MM.1S (cell line): ENCODE data around the gene UBE2R2.

Experiments used
- DNase-seq: peaks from one replicate; pipeline ENCODE4 v3.0.0-alpha.2; 2015
- H2AFZ ChIP-seq: fragments of 300-600 bp; sonication (generic); 2 replicates; pipeline ENCODE4 v1.6.0; 2016; ENCODE audit warnings: antibody characterized with exemption, low read length
- H3F3A ChIP-seq: fragments of 300-600 bp; sonication (generic); 2 replicates; pipeline ENCODE4 v1.6.1; 2016; ENCODE audit warnings: mild to moderate bottlenecking, antibody characterized with exemption, low read length, moderate library complexity, mixed read lengths; ENCODE audit not compliant: insufficient read depth
- H3K27ac ChIP-seq: fragments of 300-600 bp; sonication (generic); 2 replicates; pipeline ENCODE4 v1.5.1; 2016; ENCODE audit warnings: mild to moderate bottlenecking, low read length
- H3K27me3 ChIP-seq: fragments of 300-600 bp; sonication (generic); replicated peaks from 2 replicates; pipeline ENCODE4 v1.6.0; 2016; ENCODE audit warnings: low read length; ENCODE audit not compliant: insufficient read depth
- H3K36me3 ChIP-seq: fragments of 300-600 bp; sonication (generic); replicated peaks from 2 replicates; pipeline ENCODE4 v1.6.1; 2016; ENCODE audit warnings: mild to moderate bottlenecking, low read length, mixed read lengths; ENCODE audit not compliant: insufficient read depth
- H3K4me1 ChIP-seq: fragments of 300-600 bp; sonication (generic); 2 replicates; pipeline ENCODE4 v1.6.1; 2016; ENCODE audit warnings: low read length, mixed read lengths
- H3K4me2 ChIP-seq: fragments of 300-600 bp; sonication (generic); 2 replicates; pipeline ENCODE4 v1.6.0; 2016; ENCODE audit warnings: low read depth, low read length
- H3K4me3 ChIP-seq: fragments of 300-600 bp; sonication (generic); 2 replicates; pipeline ENCODE4 v1.5.1; 2016; ENCODE audit warnings: low read length, mixed read lengths
- H3K79me2 ChIP-seq: fragments of 300-600 bp; sonication (generic); 2 replicates; pipeline ENCODE4 v1.6.1; 2016; ENCODE audit warnings: mixed run types, low read length, mixed read lengths
- H3K9ac ChIP-seq: fragments of 300-600 bp; sonication (generic); 2 replicates; pipeline ENCODE4 v1.6.1; 2016; ENCODE audit warnings: low read length, mixed read lengths
- H3K9me2 ChIP-seq: fragments of 300-600 bp; sonication (generic); replicated peaks from 2 replicates; pipeline ENCODE4 v1.6.1; 2016; ENCODE audit warnings: mild to moderate bottlenecking, low read length, mixed read lengths; ENCODE audit not compliant: insufficient read depth
- H3K9me3 ChIP-seq: fragments of 300-600 bp; sonication (generic); replicated peaks from 2 replicates; pipeline ENCODE4 v1.6.1; 2016; ENCODE audit warnings: mild to moderate bottlenecking, low read length, mixed read lengths; ENCODE audit not compliant: insufficient read depth
- H4K20me1 ChIP-seq: fragments of 300-600 bp; sonication (generic); 2 replicates; pipeline ENCODE4 v1.6.1; 2016; ENCODE audit warnings: mild to moderate bottlenecking, low read length, moderate library complexity, mixed read lengths; ENCODE audit not compliant: insufficient read depth
- EZH2 ChIP-seq: fragments of 300-600 bp; sonication (generic); optimal IDR thresholded peaks from 2 replicates; pipeline ENCODE3; 2017; ENCODE audit warnings: low read depth, mild to moderate bottlenecking, antibody characterized with exemption, low read length, mixed read lengths
- EZH2phosphoT487 ChIP-seq: fragments of 300-600 bp; sonication (generic); IDR thresholded peaks from 2 replicates; pipeline ENCODE4 v1.6.1; 2018; ENCODE audit warnings: antibody characterized with exemption, low read length
- TF ChIP-seq, protein P1 (sequence below): fragments of 300-600 bp; sonication (generic); IDR thresholded peaks from 2 replicates; pipeline ENCODE4 v1.5.1; 2016; ENCODE audit warnings: antibody characterized with exemption, low read length, mixed read lengths

UBE2R2 gene

DNA sequence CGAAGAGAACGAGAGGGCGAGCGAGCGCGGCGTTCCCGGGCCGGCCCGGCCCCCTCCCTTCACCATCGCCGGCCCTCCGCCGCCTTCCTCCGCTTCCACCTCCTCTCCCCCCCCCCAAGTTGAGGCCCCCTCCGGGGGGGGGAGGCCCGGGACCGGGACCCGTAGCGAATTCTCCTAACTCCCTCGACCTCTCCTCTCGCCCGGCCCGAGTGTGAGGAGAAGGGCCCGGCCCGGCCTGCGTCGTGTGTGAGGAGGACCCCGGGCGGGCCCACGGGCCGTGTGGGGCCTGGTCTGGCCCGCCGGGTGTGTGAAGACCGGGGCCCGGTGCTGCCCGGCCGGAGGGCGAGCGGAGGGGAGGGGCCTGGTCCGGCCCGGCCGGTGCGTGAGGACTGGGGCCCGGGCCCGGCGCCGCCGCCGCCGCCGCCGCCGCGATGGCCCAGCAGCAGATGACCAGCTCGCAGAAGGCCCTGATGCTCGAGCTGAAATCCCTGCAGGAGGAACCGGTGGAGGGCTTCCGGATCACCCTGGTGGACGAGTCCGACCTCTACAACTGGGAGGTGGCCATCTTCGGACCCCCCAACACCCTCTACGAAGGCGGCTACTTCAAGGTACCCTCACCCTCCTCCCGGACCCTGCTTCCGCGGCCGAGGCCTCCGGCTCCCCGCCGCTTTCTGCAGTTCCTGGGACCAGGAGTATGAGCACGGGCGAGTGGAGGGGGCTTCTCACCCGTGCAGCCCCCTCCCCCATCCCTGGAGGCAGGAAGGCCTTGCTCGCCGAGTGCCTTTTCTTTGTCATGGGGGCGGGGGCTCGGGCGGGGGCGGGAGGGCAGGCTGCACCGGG lies 587 bp downstream of the UBE2R2 start:
- Histone ChIP-seq H3K27ac (peak overlapping the region; percentile 61; the same call in 1 of the 2 replicates), H3K36me3 (no peaks in the 10 kb centered on the region), H3K4me3 (peak overlapping the region; percentile 98), H3K9ac (peak overlapping the region; percentile 92), H3K27me3 (no peaks in the 10 kb centered on the region), H3K4me1 (peaks cover 17% of the 10 kb centered on the region), H3K9me3 (no peaks in the 10 kb centered on the region), H3K9me2 (no peaks in the 10 kb centered on the region), H3K79me2 (peaks cover 53% of the 10 kb centered on the region), H3K4me2 (peak overlapping the region; percentile 66), H4K20me1 (no peaks in the 10 kb centered on the region), H3F3A (peaks cover 6% of the 10 kb centered on the region), H2AFZ (peak overlapping the region; percentile 78)
- DNase-seq = peak; percentile 50
- no peak for TF ChIP-seq EZH2
- TF ChIP-seq, protein P1, sequence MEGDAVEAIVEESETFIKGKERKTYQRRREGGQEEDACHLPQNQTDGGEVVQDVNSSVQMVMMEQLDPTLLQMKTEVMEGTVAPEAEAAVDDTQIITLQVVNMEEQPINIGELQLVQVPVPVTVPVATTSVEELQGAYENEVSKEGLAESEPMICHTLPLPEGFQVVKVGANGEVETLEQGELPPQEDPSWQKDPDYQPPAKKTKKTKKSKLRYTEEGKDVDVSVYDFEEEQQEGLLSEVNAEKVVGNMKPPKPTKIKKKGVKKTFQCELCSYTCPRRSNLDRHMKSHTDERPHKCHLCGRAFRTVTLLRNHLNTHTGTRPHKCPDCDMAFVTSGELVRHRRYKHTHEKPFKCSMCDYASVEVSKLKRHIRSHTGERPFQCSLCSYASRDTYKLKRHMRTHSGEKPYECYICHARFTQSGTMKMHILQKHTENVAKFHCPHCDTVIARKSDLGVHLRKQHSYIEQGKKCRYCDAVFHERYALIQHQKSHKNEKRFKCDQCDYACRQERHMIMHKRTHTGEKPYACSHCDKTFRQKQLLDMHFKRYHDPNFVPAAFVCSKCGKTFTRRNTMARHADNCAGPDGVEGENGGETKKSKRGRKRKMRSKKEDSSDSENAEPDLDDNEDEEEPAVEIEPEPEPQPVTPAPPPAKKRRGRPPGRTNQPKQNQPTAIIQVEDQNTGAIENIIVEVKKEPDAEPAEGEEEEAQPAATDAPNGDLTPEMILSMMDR = no peak
- TF ChIP-seq EZH2phosphoT487 = no peak

GRCh38 chr9:33818167-33818846 lies 1.3 kb downstream of the UBE2R2 start:
- no peaks in the 10 kb centered on the region for H3K9me2 ChIP-seq
- H3K4me1 ChIP-seq = peaks cover 17% of the 10 kb centered on the region
- H3K4me2 ChIP-seq = peak overlapping the region; percentile 66
- H3K27ac ChIP-seq = peak overlapping the region; percentile 61; the same call in 1 of the 2 replicates
- no peaks in the 10 kb centered on the region for H3K9me3 ChIP-seq
- TF ChIP-seq EZH2phosphoT487 = no peak
- TF ChIP-seq, protein P1 = no peak
- peaks cover 61% of the 10 kb centered on the region for H3K79me2 ChIP-seq
- peak overlapping the region; percentile 98 for H3K4me3 ChIP-seq
- H3K9ac ChIP-seq = peak overlapping the region; percentile 92; the same call in 1 of the 2 replicates
- H3K36me3 ChIP-seq = no peaks in the 10 kb centered on the region
- H2AFZ ChIP-seq = no peak overlapping the region
- no peaks in the 10 kb centered on the region for H4K20me1 ChIP-seq
- peaks cover 7% of the 10 kb centered on the region for H3F3A ChIP-seq
- H3K27me3 ChIP-seq = no peaks in the 10 kb centered on the region
- DNase-seq = no peak

- Histone ChIP-seq H3F3A (peaks cover 14% of the 10 kb centered on the region), H3K79me2 (peaks cover 67% of the 10 kb centered on the region), H3K9ac (peak overlapping the region; percentile 26; the same call in 1 of the 2 replicates), H4K20me1 (no peaks in the 10 kb centered on the region), H3K36me3 (no peaks in the 10 kb centered on the region), H3K27me3 (no peaks in the 10 kb centered on the region), H3K4me2 (peak overlapping the region; percentile 50), H2AFZ (no peak overlapping the region), H3K9me3 (no peaks in the 10 kb centered on the region), H3K27ac (peak overlapping the region; percentile 35; the same call in 1 of the 2 replicates), H3K4me3 (peak overlapping the region; percentile 98), H3K4me1 (peaks cover 14% of the 10 kb centered on the region), H3K9me2 (no peaks in the 10 kb centered on the region)
- DNase-seq = no peak
- no peak for TF ChIP-seq EZH2
- TF ChIP-seq, protein P1 = no peak
- TF ChIP-seq EZH2phosphoT487 = no peak
These were observed 2.0 kb downstream of the UBE2R2 start for GRCh38 chr9:33818847-33819500.
